Measurements from ENCODE around the gene C12orf60. TPM values are rescaled to one million over a fixed set of nuclear protein-coding genes. Genes with fewer than 3 reads are reported as not detected.

C12orf60 gene
- total and polyA plus RNA-seq, 2 of the 8 experiments (the other 6 are each of a cell fraction or from before 2014, with no cell fraction given), result 1.2 to 1.5 TPM

- Histone ChIP-seq H3K9ac (replicated peaks in 1 of 4; ENCODE audit: extremely low read depth in 1 of 4, low read depth in 3 of 4, low read length in 3 of 4) (no peak overlapping the region), H4K91ac (replicated peaks; ENCODE audit: insufficient read length, low read length) (no peak overlapping the region), H2BK12ac (ENCODE audit: low read depth, low read length) (no peak overlapping the region), H3K4me1 (replicated peaks in 1 of 4; ENCODE audit: control insufficient read depth in 3 of 4, insufficient read depth in 4 of 4, low read length in 3 of 4) (peaks cover 0 to 3% (median 0%) of the 10 kb centered on the region in 4 experiments; a peak in 1 of 7 replicates), H3K27ac (ENCODE audit: low read depth, low read length) (no peak overlapping the region), H3K4me3 (ENCODE audit: extremely low read depth in 1 of 4, insufficient read depth in 2 of 4, low read depth in 3 of 4, low read length in 4 of 4) (peak overlapping the region in 1 of 4 experiments; percentile 11; a peak in 1 of 8 replicates), H3K79me2 (ENCODE audit: control insufficient read depth in 1 of 2, insufficient read depth in 2 of 2, low read length in 2 of 2) (peaks cover 0 to 8% of the 10 kb centered on the region in 2 experiments; a peak in 2 of 4 replicates), H3K4me2 (ENCODE audit: insufficient read depth in 1 of 2, low read depth in 2 of 2, low read length in 2 of 2) (peak overlapping the region in 1 of 2 experiments; percentile 76; a peak in 1 of 4 replicates), H3K23me2 (ENCODE audit: low read depth, low read length) (peaks cover 4% of the 10 kb centered on the region), H3K36me3 (ENCODE audit: control insufficient read depth in 2 of 4, insufficient read depth in 4 of 4, low read length in 3 of 4) (no peaks in the 10 kb centered on the region), H3K4ac (replicated peaks; ENCODE audit: insufficient read length, low read depth, low read length) (no peak overlapping the region), H4K8ac (ENCODE audit: extremely low read depth, insufficient read depth, low read length) (no peak overlapping the region), H3K23ac (ENCODE audit: insufficient read length) (no peak overlapping the region), H2BK120ac (replicated peaks; ENCODE audit: low read depth, low read length) (no peak overlapping the region), H4K5ac (ENCODE audit: insufficient read length, low read depth, low read length) (no peak overlapping the region), H3K79me1 (ENCODE audit: low read depth, low read length) (no peaks in the 10 kb centered on the region), H3K9me3 (ENCODE audit: insufficient read depth in 2 of 2, low read depth in 1 of 2, low read length in 1 of 2) (no peaks in the 10 kb centered on the region), H3K18ac (ENCODE audit: extremely low read depth, low read length) (no peak overlapping the region), H2BK15ac (ENCODE audit: low read length) (no peak overlapping the region), H3K27me3 (replicated peaks in 1 of 4; ENCODE audit: control insufficient read depth in 3 of 4, extremely low read depth in 1 of 4, insufficient read depth in 3 of 4, low read length in 3 of 4) (no peaks in the 10 kb centered on the region), H3K56ac (replicated peaks; ENCODE audit: insufficient read length, low read depth, low read length) (no peak overlapping the region), H2AFZ (ENCODE audit: low read length) (no peak overlapping the region), H2BK5ac (ENCODE audit: low read depth, low read length) (no peak overlapping the region), H4K20me1 (replicated peaks in 1 of 2; ENCODE audit: control insufficient read depth in 1 of 2, insufficient read depth in 2 of 2, low read length in 2 of 2) (peaks cover 0 to 4% of the 10 kb centered on the region in 2 experiments), H3K14ac (ENCODE audit: insufficient read length) (no peak overlapping the region), H2AK5ac (ENCODE audit: low read depth, low read length) (no peak overlapping the region), H2BK20ac (ENCODE audit: low read length) (no peak overlapping the region)
- DNase-seq (ENCODE audit: low read depth in 1 of 2, low spot score in 2 of 2) (no peak), FAIRE-seq (no peak)
- 90% methylated on average over 5 of the region's 5 CpGs; no CpG with 5 or more reads in 1 of the 2 experiments for WGBS, 2 experiments (ENCODE audit: extremely low coverage in 1 of 2, insufficient coverage in 1 of 2, insufficient read length in 1 of 2, insufficient replicate concordance in 2 of 2, low coverage in 1 of 2, low lambda C conversion rate in 2 of 2, missing lambda C conversion rate in 1 of 2)
- ChIA-PET POLR2A (ENCODE audit: partially characterized antibody) (interaction anchor here (0.9 to 9.9 kb wide), 7 partner anchors 4 to 63 kb away, joined by 3 to 136 read pairs (median 3); partner anchors contain the start of genes C12orf60 and WBP11), CTCF (ENCODE audit: partially characterized antibody) (interaction anchor here (0.7 to 4.6 kb wide), 6 partner anchors 11 to 737 kb away, joined by 3 to 22 read pairs (median 4); no protein-coding TSS in a partner anchor)
- TF ChIP-seq NANOG (IDR thresholded peaks at IDR 0.05; ENCODE audit: insufficient read depth, low read depth, low read length, poor library complexity, severe bottlenecking), result no peak
- TF ChIP-seq E2F6 (IDR thresholded peaks at IDR 0.05), result no peak
- no peak for TF ChIP-seq EP300 (IDR thresholded peaks at IDR 0.05; ENCODE audit: borderline replicate concordance in 1 of 2, low read depth in 2 of 2, low read length in 2 of 2)
- TF ChIP-seq NRF1 (IDR thresholded peaks at IDR 0.05; ENCODE audit: low read depth, low read length), result no peak
- no peak for TF ChIP-seq CTBP2 (IDR thresholded peaks at IDR 0.05; ENCODE audit: borderline replicate concordance, insufficient read depth, insufficient read length, low read length)
- no peak for TF ChIP-seq CREB1 (IDR thresholded peaks at IDR 0.05)
- no peak for TF ChIP-seq CHD1 (IDR thresholded peaks at IDR 0.05; ENCODE audit: low read depth, low read length)
- TF ChIP-seq POLR2AphosphoS5 (IDR thresholded peaks at IDR 0.05; ENCODE audit: low read depth, low read length), result no peak
- no peak for TF ChIP-seq SRF (IDR thresholded peaks at IDR 0.05; ENCODE audit: low read depth, low read length)
- no peak for TF ChIP-seq GABPA (IDR thresholded peaks at IDR 0.05; ENCODE audit: borderline replicate concordance, insufficient read depth, low read length)
- TF ChIP-seq CEBPB (IDR thresholded peaks at IDR 0.05; ENCODE audit: low read depth, low read length), result no peak
These were observed 27.1 kb upstream of the C12orf60 start for GRCh38 chr12:14776236-14776961.

Measured in H1 (cell line).